Mesothelial cell of epicardium (in vitro differentiated cells): ENCODE measurements around the gene SPAAR. TPM values are rescaled to one million over a fixed set of nuclear protein-coding genes. Genes with fewer than 3 reads are reported as not detected.
"Not testable (repeated sequence)": the region's sequence is repeated elsewhere in the genome, so short reads cannot be mapped to it uniquely, and the experiment has no call there.

Experiments
- DNase-seq, 2 experiments: peaks; one replicate each; pipeline ENCODE4 v3.0.0; 2021; ENCODE audit warnings: low spot score in 2 of 2; ENCODE audit not compliant: unreplicated experiment in 2 of 2
- H3K27ac Mint-ChIP-seq: 2 replicates; pipeline ENCODE4 v1.8.0; 2021; ENCODE audit warnings: mixed read lengths
- H3K27me3 Mint-ChIP-seq: 2 replicates; pipeline ENCODE4 v1.8.0; 2021; ENCODE audit warnings: low read depth, mixed read lengths
- H3K36me3 Mint-ChIP-seq: 2 replicates; pipeline ENCODE4 v1.8.0; 2021; ENCODE audit warnings: mixed read lengths
- H3K4me1 Mint-ChIP-seq: 2 replicates; pipeline ENCODE4 v1.8.0; 2021; ENCODE audit warnings: mixed read lengths
- H3K4me3 Mint-ChIP-seq: 2 replicates; pipeline ENCODE4 v1.8.0; 2021; ENCODE audit warnings: mild to moderate bottlenecking, moderate library complexity, mixed read lengths
- H3K9me3 Mint-ChIP-seq: 2 replicates; pipeline ENCODE4 v1.8.0; 2021; ENCODE audit warnings: mixed read lengths
- CTCF ChIP-seq: fragments of 200-600 bp; sonication (generic); IDR thresholded peaks from one replicate; pipeline ENCODE4 v1.5.0; 2021; ENCODE audit warnings: antibody characterized with exemption; ENCODE audit not compliant: unreplicated experiment
- total RNA-seq: library from RNA; stranded (reverse); gene quantifications from 3 replicates; pipeline ENCODE4 v1.2.1, GENCODE V29; 2021

The SPAAR gene
- total RNA-seq, 1 donor from 2014 or later = 0.47 TPM

DNA sequence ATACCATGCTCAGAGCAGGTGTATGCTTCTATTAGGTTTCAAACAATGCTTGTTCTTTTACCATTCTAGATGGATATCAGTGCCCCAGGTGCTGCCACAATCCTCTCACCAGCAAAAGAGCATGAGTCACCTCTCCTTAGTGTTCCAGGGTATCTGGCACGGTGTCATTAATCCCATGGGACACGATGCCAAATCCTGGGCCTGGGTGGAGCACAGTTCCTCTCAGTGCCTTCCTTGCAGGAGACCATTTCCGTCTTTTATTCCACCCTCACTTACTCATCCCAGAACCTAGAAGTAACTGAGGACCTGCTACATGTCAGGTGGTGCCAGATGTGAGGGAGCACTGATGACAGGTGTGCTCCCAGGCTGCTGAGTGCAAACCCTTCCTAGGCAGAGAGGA lies 37.7 kb upstream of the SPAAR start:
- Mint-ChIP-seq H3K27ac (no peak overlapping the region), H3K4me3 (no peak overlapping the region), H3K36me3 (no peaks in the 10 kb centered on the region), H3K9me3 (peaks cover 11% of the 10 kb centered on the region), H3K4me1 (no peaks in the 10 kb centered on the region), H3K27me3 (peaks cover 7% of the 10 kb centered on the region)
- no peak for TF ChIP-seq CTCF
- DNase-seq = no peak

GRCh38 chr9:35872505-35872904 lies 36.8 kb upstream of the SPAAR start:
- H3K9me3 Mint-ChIP-seq = peaks cover 21% of the 10 kb centered on the region
- H3K36me3 Mint-ChIP-seq = no peaks in the 10 kb centered on the region
- no peak for TF ChIP-seq CTCF
- H3K4me3 Mint-ChIP-seq = no peak overlapping the region
- no peaks in the 10 kb centered on the region for H3K4me1 Mint-ChIP-seq
- H3K27me3 Mint-ChIP-seq = peaks cover 8% of the 10 kb centered on the region
- no peak overlapping the region for H3K27ac Mint-ChIP-seq
- no peak for DNase-seq

DNA sequence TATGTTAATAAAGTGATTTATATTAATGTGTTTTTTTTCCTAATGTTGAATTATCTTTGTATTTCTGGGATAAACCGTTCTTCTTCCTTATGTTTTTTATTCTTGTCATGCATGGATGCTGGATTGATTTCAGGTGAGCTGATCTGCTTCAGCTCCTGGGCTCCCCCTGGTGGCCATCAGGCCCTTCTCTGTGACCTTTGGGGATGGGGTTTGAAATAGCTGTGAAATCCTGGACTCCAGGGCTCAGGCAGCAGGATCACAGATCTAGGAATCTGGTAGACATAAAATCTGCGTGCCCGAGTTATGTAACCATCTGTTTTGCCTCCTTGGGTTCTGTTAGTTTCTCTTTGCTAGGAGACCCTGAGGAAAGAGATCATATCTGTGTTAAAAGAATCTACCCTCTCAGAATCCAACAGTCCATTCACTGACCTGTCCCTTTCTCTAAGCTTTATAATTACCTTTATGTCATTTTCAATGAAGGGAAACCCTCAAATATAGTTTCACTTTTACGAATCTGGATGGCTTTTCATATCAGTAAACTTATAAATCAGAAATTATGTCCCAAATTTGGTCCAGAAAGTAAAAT lies 26.9 kb upstream of the SPAAR start:
- Mint-ChIP-seq H3K27ac (no peak overlapping the region), H3K36me3 (no peaks in the 10 kb centered on the region), H3K9me3 (peaks cover 6% of the 10 kb centered on the region), H3K4me1 (peaks cover 4% of the 10 kb centered on the region), H3K27me3 (peaks cover 11% of the 10 kb centered on the region), H3K4me3 (no peak overlapping the region)
- peak; percentile 79 to 88 for DNase-seq
- TF ChIP-seq CTCF = peak; percentile 83

DNA sequence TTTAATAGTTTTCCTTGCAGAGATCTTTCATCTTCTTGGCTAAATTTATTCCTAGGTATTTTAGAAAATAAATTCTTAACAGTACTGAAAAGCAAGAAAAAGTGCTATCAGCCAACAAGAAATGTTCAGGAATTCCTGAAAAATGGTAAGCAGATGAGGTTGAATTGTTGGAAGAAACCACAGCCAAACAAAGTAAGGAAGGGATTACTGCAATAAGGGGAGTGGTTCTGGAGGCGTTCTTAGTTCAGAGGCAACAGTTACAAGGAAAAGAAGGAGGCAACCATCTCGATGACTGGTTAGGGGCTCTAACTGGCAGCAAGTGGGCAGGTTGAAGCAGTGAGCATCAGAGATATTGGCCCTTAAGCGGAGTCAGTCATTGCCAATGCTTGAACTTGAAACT lies 26.3 kb upstream of the SPAAR start:
- H3K4me3 Mint-ChIP-seq = no peak overlapping the region
- H3K27ac Mint-ChIP-seq = no peak overlapping the region
- H3K4me1 Mint-ChIP-seq = peaks cover 4% of the 10 kb centered on the region
- no peaks in the 10 kb centered on the region for H3K36me3 Mint-ChIP-seq
- DNase-seq = no peak
- no peaks in the 10 kb centered on the region for H3K9me3 Mint-ChIP-seq
- no peak for TF ChIP-seq CTCF
- H3K27me3 Mint-ChIP-seq = peaks cover 8% of the 10 kb centered on the region

GRCh38 chr9:35884908-35885307 lies 24.4 kb upstream of the SPAAR start:
- not testable (repeated sequence) for H3K27ac Mint-ChIP-seq, H3K4me3 Mint-ChIP-seq, H3K27me3 Mint-ChIP-seq, H3K9me3 Mint-ChIP-seq, H3K4me1 Mint-ChIP-seq, H3K36me3 Mint-ChIP-seq, DNase-seq

DNA sequence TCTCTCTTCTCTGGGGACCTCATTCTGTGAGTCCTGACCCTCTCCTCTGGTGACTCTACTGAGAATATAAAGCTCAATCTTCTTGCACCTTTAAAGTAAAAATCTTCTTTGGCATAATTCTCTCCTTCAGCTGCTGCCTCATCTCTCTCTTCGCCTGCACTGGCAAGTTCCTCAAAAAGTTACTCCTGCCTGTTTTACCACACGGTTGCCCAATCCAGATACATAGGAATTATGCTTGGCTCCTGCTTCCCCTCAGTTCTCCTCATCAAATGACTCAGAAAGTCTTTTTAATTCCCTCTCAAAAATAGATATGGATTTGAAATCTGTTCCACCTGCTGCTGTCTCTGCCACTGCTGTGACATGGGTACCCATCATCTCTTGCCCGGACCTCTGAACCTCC lies 17.6 kb upstream of the SPAAR start:
- TF ChIP-seq CTCF = no peak
- DNase-seq = no peak
- Mint-ChIP-seq H3K9me3 (no peaks in the 10 kb centered on the region), H3K27me3 (peaks cover 39% of the 10 kb centered on the region), H3K27ac (no peak overlapping the region), H3K4me3 (no peak overlapping the region), H3K36me3 (no peaks in the 10 kb centered on the region), H3K4me1 (no peaks in the 10 kb centered on the region)
